B cell (primary cell): ENCODE data around the gene GLRA1.

Experiments
- EZH2 ChIP-seq: IDR thresholded peaks from 2 replicates; pipeline ENCODE4 v1.6.1; 2012; ENCODE audit warnings: borderline replicate concordance, low read depth, mild to moderate bottlenecking, moderate library complexity, low read length; ENCODE audit not compliant: insufficient read depth, poor library complexity, severe bottlenecking
- TF ChIP-seq, protein P1 (sequence below): fragments of 200-600 bp; IDR thresholded peaks from one replicate; pipeline ENCODE4 v1.8.0; 2022; ENCODE audit warnings: antibody characterized with exemption, mild to moderate bottlenecking

DNA sequence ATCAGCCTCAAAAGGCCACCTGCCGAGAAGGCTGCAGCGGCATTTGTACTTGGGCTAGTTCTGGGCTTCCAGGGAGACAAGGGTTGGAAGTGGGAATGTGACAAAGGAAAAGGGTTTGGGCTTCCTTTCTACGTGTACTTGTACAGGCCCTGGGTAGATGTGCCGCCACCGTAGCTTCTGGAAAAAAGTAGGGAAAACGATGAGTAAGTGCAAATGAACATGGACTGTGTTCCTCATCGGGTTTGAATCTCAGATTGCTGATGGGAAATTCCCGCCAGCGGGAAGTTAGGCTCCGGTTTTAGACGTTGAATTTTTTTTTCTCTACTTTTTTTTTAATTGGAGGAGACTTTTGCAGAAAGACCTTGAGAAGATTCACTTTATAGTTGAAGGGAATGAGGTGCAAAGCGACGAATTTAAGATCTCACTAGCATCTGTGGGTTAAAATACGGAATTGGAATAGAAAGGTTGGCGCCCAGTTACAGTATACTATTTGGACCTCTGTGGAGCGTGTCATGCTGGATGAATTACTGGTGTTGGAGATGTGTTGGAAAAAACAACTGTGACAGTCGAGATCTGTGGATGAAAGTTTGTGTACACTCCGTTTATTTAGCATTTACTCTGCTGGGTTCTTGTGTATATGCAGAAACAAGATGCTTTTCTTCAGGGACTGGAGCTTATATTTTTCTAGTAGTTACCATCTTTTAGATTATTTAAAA lies 151.6 kb downstream of the GLRA1 start:
- TF ChIP-seq, protein P1, sequence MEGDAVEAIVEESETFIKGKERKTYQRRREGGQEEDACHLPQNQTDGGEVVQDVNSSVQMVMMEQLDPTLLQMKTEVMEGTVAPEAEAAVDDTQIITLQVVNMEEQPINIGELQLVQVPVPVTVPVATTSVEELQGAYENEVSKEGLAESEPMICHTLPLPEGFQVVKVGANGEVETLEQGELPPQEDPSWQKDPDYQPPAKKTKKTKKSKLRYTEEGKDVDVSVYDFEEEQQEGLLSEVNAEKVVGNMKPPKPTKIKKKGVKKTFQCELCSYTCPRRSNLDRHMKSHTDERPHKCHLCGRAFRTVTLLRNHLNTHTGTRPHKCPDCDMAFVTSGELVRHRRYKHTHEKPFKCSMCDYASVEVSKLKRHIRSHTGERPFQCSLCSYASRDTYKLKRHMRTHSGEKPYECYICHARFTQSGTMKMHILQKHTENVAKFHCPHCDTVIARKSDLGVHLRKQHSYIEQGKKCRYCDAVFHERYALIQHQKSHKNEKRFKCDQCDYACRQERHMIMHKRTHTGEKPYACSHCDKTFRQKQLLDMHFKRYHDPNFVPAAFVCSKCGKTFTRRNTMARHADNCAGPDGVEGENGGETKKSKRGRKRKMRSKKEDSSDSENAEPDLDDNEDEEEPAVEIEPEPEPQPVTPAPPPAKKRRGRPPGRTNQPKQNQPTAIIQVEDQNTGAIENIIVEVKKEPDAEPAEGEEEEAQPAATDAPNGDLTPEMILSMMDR, result no peak
- TF ChIP-seq EZH2, result no peak
